DOHH2 (cell line): ENCODE measurements around the gene ARIH1.

ENCODE experiments used
- H3F3A ChIP-seq: fragments of 200-600 bp; sonication (generic), shearing (Covaris generic); 2 replicates; pipeline ENCODE4 v1.6.0; 2016; ENCODE audit warnings: antibody characterized with exemption, mild to moderate bottlenecking; ENCODE audit not compliant: control insufficient read depth, insufficient read depth
- H3K27ac ChIP-seq: fragments of 200-600 bp; sonication (generic); 2 replicates; pipeline ENCODE4 v1.5.1; 2014; ENCODE audit warnings: low read depth, mild to moderate bottlenecking, low read length, moderate library complexity
- H3K27me3 ChIP-seq: fragments of 200-600 bp; sonication (generic); 2 replicates; pipeline ENCODE4 v1.6.1; 2014; ENCODE audit warnings: mild to moderate bottlenecking, low read length, mixed read lengths; ENCODE audit not compliant: control insufficient read depth
- H3K36me3 ChIP-seq: fragments of 200-600 bp; sonication (generic); 2 replicates; pipeline ENCODE4 v1.6.1; 2014; ENCODE audit warnings: mild to moderate bottlenecking, low read length, moderate library complexity, mixed read lengths; ENCODE audit not compliant: control insufficient read depth
- H3K4me1 ChIP-seq: fragments of 200-600 bp; sonication (generic); 2 replicates; pipeline ENCODE4 v1.6.1; 2014; ENCODE audit warnings: mild to moderate bottlenecking, low read length, mixed read lengths; ENCODE audit not compliant: control insufficient read depth
- H3K4me2 ChIP-seq: fragments of 200-600 bp; sonication (generic); 2 replicates; pipeline ENCODE4 v1.6.0; 2014; ENCODE audit warnings: mild to moderate bottlenecking, low read length, moderate library complexity
- H3K4me3 ChIP-seq: fragments of 200-600 bp; sonication (generic); 2 replicates; pipeline ENCODE4 v1.5.1; 2014; ENCODE audit warnings: mild to moderate bottlenecking, low read length, mixed read lengths
- H3K79me2 ChIP-seq: fragments of 200-600 bp; sonication (generic); 2 replicates; pipeline ENCODE4 v1.6.1; 2014; ENCODE audit warnings: mild to moderate bottlenecking, low read length, mixed read lengths; ENCODE audit not compliant: control insufficient read depth
- H3K9me2 ChIP-seq: fragments of 200-600 bp; sonication (generic); replicated peaks from 2 replicates; pipeline ENCODE4 v1.6.1; 2014; ENCODE audit warnings: mild to moderate bottlenecking, low read length, mixed read lengths; ENCODE audit not compliant: control insufficient read depth
- H3K9me3 ChIP-seq: fragments of 200-600 bp; sonication (generic); 2 replicates; pipeline ENCODE4 v1.6.1; 2014; ENCODE audit warnings: antibody characterized with exemption, low read length, mixed read lengths; ENCODE audit not compliant: control insufficient read depth, insufficient read depth
- H4K20me1 ChIP-seq: fragments of 200-600 bp; sonication (generic); 2 replicates; pipeline ENCODE4 v1.6.0; 2014; ENCODE audit warnings: low read depth, mild to moderate bottlenecking, antibody characterized with exemption, low read length, moderate library complexity; ENCODE audit not compliant: control insufficient read depth, insufficient read depth
- CTCF ChIP-seq: fragments of 200-600 bp; sonication (generic); IDR thresholded peaks from one replicate; pipeline ENCODE4 v1.5.1; 2014; ENCODE audit warnings: antibody characterized with exemption, mild to moderate bottlenecking, low read depth, low read length; ENCODE audit not compliant: poor library complexity, severe bottlenecking
- EZH2phosphoT487 ChIP-seq: fragments of 200-600 bp; sonication (generic); IDR thresholded peaks from 2 replicates; pipeline ENCODE4 v1.6.1; 2017; ENCODE audit warnings: borderline replicate concordance, mild to moderate bottlenecking, antibody characterized with exemption, low read length, moderate library complexity, mixed read lengths

The ARIH1 gene

GRCh38 chr15:72562386-72562785 lies 88.3 kb downstream of the ARIH1 start:
- H3K27me3 ChIP-seq = no peaks in the 10 kb centered on the region
- H3K4me3 ChIP-seq = no peak overlapping the region
- no peaks in the 10 kb centered on the region for H3K9me3 ChIP-seq
- H3K36me3 ChIP-seq = peaks cover 72% of the 10 kb centered on the region
- H3F3A ChIP-seq = no peaks in the 10 kb centered on the region; the same call in 1 of the 2 replicates
- H3K27ac ChIP-seq = no peak overlapping the region
- no peak overlapping the region for H3K4me2 ChIP-seq
- TF ChIP-seq EZH2phosphoT487 (no peak), CTCF (no peak)
- no peaks in the 10 kb centered on the region; the same call in 1 of the 2 replicates for H4K20me1 ChIP-seq
- peaks cover 17% of the 10 kb centered on the region for H3K79me2 ChIP-seq
- H3K9me2 ChIP-seq = no peaks in the 10 kb centered on the region
- no peaks in the 10 kb centered on the region for H3K4me1 ChIP-seq

GRCh38 chr15:72562878-72563277 lies 88.7 kb downstream of the ARIH1 start:
- Histone ChIP-seq H4K20me1 (no peaks in the 10 kb centered on the region; the same call in 1 of the 2 replicates), H3K27me3 (no peaks in the 10 kb centered on the region), H3K4me3 (no peak overlapping the region), H3K4me1 (no peaks in the 10 kb centered on the region), H3K9me2 (no peaks in the 10 kb centered on the region), H3K36me3 (peaks cover 72% of the 10 kb centered on the region), H3K4me2 (no peak overlapping the region), H3K9me3 (no peaks in the 10 kb centered on the region), H3F3A (no peaks in the 10 kb centered on the region; the same call in 1 of the 2 replicates), H3K79me2 (peaks cover 12% of the 10 kb centered on the region), H3K27ac (no peak overlapping the region)
- TF ChIP-seq CTCF = no peak
- TF ChIP-seq EZH2phosphoT487 = no peak

- Histone ChIP-seq H4K20me1 (no peaks in the 10 kb centered on the region), H3K27ac (no peak overlapping the region), H3K4me3 (no peak overlapping the region), H3K4me1 (no peaks in the 10 kb centered on the region), H3K9me2 (no peaks in the 10 kb centered on the region), H3K4me2 (no peak overlapping the region), H3K36me3 (peaks cover 70% of the 10 kb centered on the region), H3K27me3 (no peaks in the 10 kb centered on the region), H3F3A (no peaks in the 10 kb centered on the region; the same call in 1 of the 2 replicates), H3K79me2 (peaks cover 3% of the 10 kb centered on the region; the same call in 1 of the 2 replicates), H3K9me3 (no peaks in the 10 kb centered on the region)
- no peak for TF ChIP-seq EZH2phosphoT487
- no peak for TF ChIP-seq CTCF
Measured at GRCh38 chr15:72564091-72564490, 90.0 kb downstream of the ARIH1 start.
